A549 (cell line): ENCODE measurements around the gene GNL2.

Source experiments
- CEBPB ChIP-seq, 2 experiments: fragments of >200 bp in 1 of 2; sonication (Bioruptor Twin) in 1 of 2; formaldehyde crosslinking in 1 of 2; IDR thresholded peaks; 2 replicates each; pipeline ENCODE4 v1.6.1; 2012 to 2016
- CHD4 ChIP-seq: fragments of 200-600 bp; sonication (generic); IDR thresholded peaks from 2 replicates; pipeline ENCODE4 v1.6.1; 2016; ENCODE audit warnings: antibody characterized with exemption, mild to moderate bottlenecking, borderline replicate concordance
- EP300 ChIP-seq, 2 experiments: fragments of >200 bp; sonication (Bioruptor Twin); formaldehyde crosslinking; IDR thresholded peaks; 2 replicates in 1 of 2; 3 replicates in 1 of 2; pipeline ENCODE4 v1.6.1; 2016 to 2017
- ESRRA ChIP-seq: fragments of 150-350 bp; IDR thresholded peaks from 2 replicates; pipeline ENCODE4 v1.6.1; 2014; ENCODE audit warnings: mild to moderate bottlenecking, low read length, borderline replicate concordance
- MAFK ChIP-seq: fragments of 450-650 bp; IDR thresholded peaks from 2 replicates; pipeline ENCODE4 v1.6.1; 2014; ENCODE audit not compliant: partially characterized antibody
- NFE2L2 ChIP-seq: fragments of 150-350 bp; conservative IDR thresholded peaks from 2 replicates; pipeline ENCODE4 v1.6.1; 2014; ENCODE audit warnings: low read length
- POLR2A ChIP-seq: IDR thresholded peaks from 2 replicates; pipeline ENCODE4 v1.6.1; 2012; ENCODE audit warnings: mild to moderate bottlenecking, low read length
- RNF2 ChIP-seq: fragments of 200-600 bp; sonication (generic); IDR thresholded peaks from 2 replicates; pipeline ENCODE4 v1.6.1; 2016; ENCODE audit warnings: low read depth, mild to moderate bottlenecking, antibody characterized with exemption, moderate library complexity, borderline replicate concordance
- SREBF2 ChIP-seq: fragments of 450-650 bp; IDR thresholded peaks from 2 replicates; pipeline ENCODE4 v1.6.1; 2014; ENCODE audit warnings: mild to moderate bottlenecking, moderate library complexity
- TF ChIP-seq, protein P1 (sequence below): fragments of >200 bp; sonication (Bioruptor Twin); formaldehyde crosslinking; IDR thresholded peaks from 3 replicates; pipeline ENCODE4 v1.5.1; 2016
- TF ChIP-seq, protein P2 (sequence below): fragments of 200-600 bp; sonication (generic); IDR thresholded peaks from 2 replicates; pipeline ENCODE4 v1.6.1; 2016; ENCODE audit warnings: antibody characterized with exemption, mild to moderate bottlenecking, moderate library complexity
- TF ChIP-seq, protein P3 (sequence below): IDR thresholded peaks from 2 replicates; pipeline ENCODE4 v1.6.1; 2012

DNA sequence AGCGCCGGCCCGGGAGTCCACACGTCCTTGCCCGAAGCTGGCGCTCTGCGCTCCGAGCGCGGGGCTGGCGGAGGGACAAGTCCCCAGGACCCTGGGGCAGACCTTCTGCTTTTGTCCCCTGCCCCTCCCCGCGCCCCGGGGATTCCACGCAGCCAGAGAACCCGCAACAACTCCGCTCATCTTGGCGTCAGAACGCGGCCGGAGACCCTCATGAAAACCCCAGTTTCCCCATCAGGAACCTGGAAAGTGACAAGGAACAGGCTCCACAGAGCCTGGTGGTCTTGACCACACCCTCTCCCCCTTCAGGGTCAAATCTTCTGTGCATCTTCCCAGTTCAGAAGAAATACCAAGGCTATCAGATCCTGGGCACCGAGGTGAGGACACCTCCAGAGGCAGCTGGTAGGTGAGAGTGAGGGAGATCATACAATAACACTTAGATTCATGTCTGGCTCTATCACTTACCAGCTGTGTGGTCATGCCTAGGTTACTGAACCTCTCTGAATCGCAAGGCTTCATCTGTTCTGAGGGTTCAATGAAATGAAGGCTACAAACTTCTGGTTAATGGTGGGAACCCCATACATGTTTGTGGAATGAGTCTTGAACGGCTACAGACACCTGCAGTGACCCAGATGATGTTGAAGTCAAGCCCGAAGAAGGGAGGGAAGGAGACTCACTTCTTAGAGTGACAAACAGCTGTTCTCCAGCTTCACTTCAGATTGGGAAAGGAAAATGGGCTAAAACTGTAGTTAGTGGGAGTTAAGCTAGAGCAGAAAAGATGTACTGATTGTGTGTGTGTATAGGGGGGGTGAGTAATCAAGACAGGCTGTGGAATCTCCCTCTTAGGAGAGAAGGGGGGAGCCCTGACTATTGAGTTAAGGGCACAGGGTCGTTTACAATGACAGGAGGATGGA is 39.5 kb upstream of the GNL2 start:
- TF ChIP-seq, protein P1, sequence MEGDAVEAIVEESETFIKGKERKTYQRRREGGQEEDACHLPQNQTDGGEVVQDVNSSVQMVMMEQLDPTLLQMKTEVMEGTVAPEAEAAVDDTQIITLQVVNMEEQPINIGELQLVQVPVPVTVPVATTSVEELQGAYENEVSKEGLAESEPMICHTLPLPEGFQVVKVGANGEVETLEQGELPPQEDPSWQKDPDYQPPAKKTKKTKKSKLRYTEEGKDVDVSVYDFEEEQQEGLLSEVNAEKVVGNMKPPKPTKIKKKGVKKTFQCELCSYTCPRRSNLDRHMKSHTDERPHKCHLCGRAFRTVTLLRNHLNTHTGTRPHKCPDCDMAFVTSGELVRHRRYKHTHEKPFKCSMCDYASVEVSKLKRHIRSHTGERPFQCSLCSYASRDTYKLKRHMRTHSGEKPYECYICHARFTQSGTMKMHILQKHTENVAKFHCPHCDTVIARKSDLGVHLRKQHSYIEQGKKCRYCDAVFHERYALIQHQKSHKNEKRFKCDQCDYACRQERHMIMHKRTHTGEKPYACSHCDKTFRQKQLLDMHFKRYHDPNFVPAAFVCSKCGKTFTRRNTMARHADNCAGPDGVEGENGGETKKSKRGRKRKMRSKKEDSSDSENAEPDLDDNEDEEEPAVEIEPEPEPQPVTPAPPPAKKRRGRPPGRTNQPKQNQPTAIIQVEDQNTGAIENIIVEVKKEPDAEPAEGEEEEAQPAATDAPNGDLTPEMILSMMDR: no peak
- TF ChIP-seq MAFK (no peak), RNF2 (no peak), POLR2A (no peak), NFE2L2 (no peak), CEBPB (IDR thresholded peaks at IDR 0.05) (no peak), EP300 (IDR thresholded peaks at IDR 0.05) (no peak), CHD4 (no peak), SREBF2 (no peak), ESRRA (no peak)
- TF ChIP-seq, protein P2, sequence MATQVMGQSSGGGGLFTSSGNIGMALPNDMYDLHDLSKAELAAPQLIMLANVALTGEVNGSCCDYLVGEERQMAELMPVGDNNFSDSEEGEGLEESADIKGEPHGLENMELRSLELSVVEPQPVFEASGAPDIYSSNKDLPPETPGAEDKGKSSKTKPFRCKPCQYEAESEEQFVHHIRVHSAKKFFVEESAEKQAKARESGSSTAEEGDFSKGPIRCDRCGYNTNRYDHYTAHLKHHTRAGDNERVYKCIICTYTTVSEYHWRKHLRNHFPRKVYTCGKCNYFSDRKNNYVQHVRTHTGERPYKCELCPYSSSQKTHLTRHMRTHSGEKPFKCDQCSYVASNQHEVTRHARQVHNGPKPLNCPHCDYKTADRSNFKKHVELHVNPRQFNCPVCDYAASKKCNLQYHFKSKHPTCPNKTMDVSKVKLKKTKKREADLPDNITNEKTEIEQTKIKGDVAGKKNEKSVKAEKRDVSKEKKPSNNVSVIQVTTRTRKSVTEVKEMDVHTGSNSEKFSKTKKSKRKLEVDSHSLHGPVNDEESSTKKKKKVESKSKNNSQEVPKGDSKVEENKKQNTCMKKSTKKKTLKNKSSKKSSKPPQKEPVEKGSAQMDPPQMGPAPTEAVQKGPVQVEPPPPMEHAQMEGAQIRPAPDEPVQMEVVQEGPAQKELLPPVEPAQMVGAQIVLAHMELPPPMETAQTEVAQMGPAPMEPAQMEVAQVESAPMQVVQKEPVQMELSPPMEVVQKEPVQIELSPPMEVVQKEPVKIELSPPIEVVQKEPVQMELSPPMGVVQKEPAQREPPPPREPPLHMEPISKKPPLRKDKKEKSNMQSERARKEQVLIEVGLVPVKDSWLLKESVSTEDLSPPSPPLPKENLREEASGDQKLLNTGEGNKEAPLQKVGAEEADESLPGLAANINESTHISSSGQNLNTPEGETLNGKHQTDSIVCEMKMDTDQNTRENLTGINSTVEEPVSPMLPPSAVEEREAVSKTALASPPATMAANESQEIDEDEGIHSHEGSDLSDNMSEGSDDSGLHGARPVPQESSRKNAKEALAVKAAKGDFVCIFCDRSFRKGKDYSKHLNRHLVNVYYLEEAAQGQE: no peak
- TF ChIP-seq, protein P3, sequence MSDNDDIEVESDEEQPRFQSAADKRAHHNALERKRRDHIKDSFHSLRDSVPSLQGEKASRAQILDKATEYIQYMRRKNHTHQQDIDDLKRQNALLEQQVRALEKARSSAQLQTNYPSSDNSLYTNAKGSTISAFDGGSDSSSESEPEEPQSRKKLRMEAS: no peak
